Right cardiac atrium (tissue), 5 donors: Measurements from ENCODE around the gene ATG7. TPM values are rescaled to one million over a fixed set of nuclear protein-coding genes. Genes with fewer than 3 reads are reported as not detected.

ENCODE experiments used
- ATAC-seq, 2 donors: fragments of 200-7000 bp; cut with Tn5 transposase; one replicate each; pipeline versions ENCODE4 v1.8.0 to v1.9.1; 2020; ENCODE audit warnings: moderate library complexity in 2 of 2, mild to moderate bottlenecking in 1 of 2
- DNase-seq, 3 donors: peaks; one replicate each; pipeline ENCODE4 v3.0.0-alpha.2; 2020
- H3K27ac ChIP-seq: one replicate; pipeline ENCODE4 v1.5.1; 2013; ENCODE audit warnings: mild to moderate bottlenecking, low read length, control low read depth, moderate library complexity
- H3K27me3 ChIP-seq: one replicate; pipeline ENCODE4 v1.6.1; 2013; ENCODE audit not compliant: control insufficient read depth, insufficient read depth
- H3K4me1 ChIP-seq: one replicate; pipeline ENCODE4 v1.6.1; 2013; ENCODE audit warnings: low read length; ENCODE audit not compliant: control insufficient read depth, insufficient read depth
- H3K4me3 ChIP-seq: one replicate; pipeline ENCODE4 v1.5.1; 2013; ENCODE audit warnings: low read length, control low read depth
- H3K9me3 ChIP-seq: one replicate; pipeline ENCODE4 v1.6.1; 2013; ENCODE audit warnings: low read length; ENCODE audit not compliant: control insufficient read depth
- WGBS: extraction: QIAGEN DNeasy Blood & Tissue Kit; methylation state at CpG from one replicate; pipeline ENCODE4 v1.1.7; 2013; 5-methylcytosine and 5-hydroxymethylcytosine counted together
- intact Hi-C, 4 donors: fragments of 100-400 bp; cut with DNase I; formaldehyde crosslinking; loops; one replicate each; pipeline versions ENCODE4 v1.11.0 to v1.14.0; 2022 to 2023
- polyA plus RNA-seq: library from polyadenylated mRNA; stranded (reverse); fragments of 200-250 nt; gene quantifications from one replicate; pipeline ENCODE4 v1.2.3, GENCODE V29; 2013
- total RNA-seq, 4 donors: library from RNA; stranded (reverse); fragmentation: NEBNext Ultra II Directional; extraction: Animal tissue kit (Norgen Biotek cat#: 25700); gene quantifications; one replicate each; pipeline ENCODE4 v1.2.1, GENCODE V29; 2021
- donor health status: healthy with polysubstance abuse.
- donor health status: DM: no; HTN: yes; CAD: no.
- donor health status: DM: no; HTN: no; CAD: no.
- donor health status: DM: no; HTN: yes; CAD: no; lungs with severe emphysema.
- donor health status: DM: yes; HTN: yes; CAD: no.

The ATG7 gene
- total and polyA plus RNA-seq, 5 donors = 5.9 to 22.3 (median 19.6) TPM

- H3K4me1 ChIP-seq = peaks cover 43% of the 10 kb centered on the region
- H3K27me3 ChIP-seq = no peaks in the 10 kb centered on the region
- ATAC-seq = no peak
- intact Hi-C loops = loop anchor here in 2 of 4 donors (5.0 kb wide), 1 partner anchor 78 kb away; the partner anchor contains the start of gene VGLL4 (in 2 of the 2)
- 82% methylated on average over 19 of the region's 19 CpGs for WGBS
- no peaks in the 10 kb centered on the region for H3K9me3 ChIP-seq
- peak in 1 of 3 donors; percentile 59 for DNase-seq
- no peak overlapping the region for H3K27ac ChIP-seq
- H3K4me3 ChIP-seq = no peak overlapping the region
Observed at GRCh38 chr3:11564577-11565001, 292.4 kb downstream of the ATG7 start.

GRCh38 chr3:11565072-11565471, 292.9 kb downstream of the ATG7 start:
- peak; percentile 75 to 92 (median 88) for DNase-seq
- Histone ChIP-seq H3K27ac (no peak overlapping the region), H3K4me3 (no peak overlapping the region), H3K27me3 (no peaks in the 10 kb centered on the region), H3K4me1 (peaks cover 40% of the 10 kb centered on the region), H3K9me3 (no peaks in the 10 kb centered on the region)
- 53% methylated on average over 16 of the region's 16 CpGs for WGBS
- intact Hi-C loops = no loop called here
- ATAC-seq = peak; percentile 25 to 75

GRCh38 chr3:11565492-11565891, 293.3 kb downstream of the ATG7 start:
- Histone ChIP-seq H3K27ac (no peak overlapping the region), H3K4me3 (no peak overlapping the region), H3K27me3 (no peaks in the 10 kb centered on the region), H3K9me3 (no peaks in the 10 kb centered on the region), H3K4me1 (peaks cover 41% of the 10 kb centered on the region)
- intact Hi-C loops = no loop called here
- DNase-seq = no peak
- no peak for ATAC-seq
- WGBS = 81% methylated on average over 12 of the region's 12 CpGs

- Histone ChIP-seq H3K9me3 (no peaks in the 10 kb centered on the region), H3K4me3 (no peak overlapping the region), H3K27me3 (no peaks in the 10 kb centered on the region), H3K27ac (no peak overlapping the region), H3K4me1 (peaks cover 40% of the 10 kb centered on the region)
- DNase-seq = no peak
- no peak for ATAC-seq
- intact Hi-C loops = no loop called here
- 95% methylated on average over 9 of the region's 9 CpGs for WGBS
Observed at GRCh38 chr3:11565932-11566331, 293.7 kb downstream of the ATG7 start.

GRCh38 chr3:11566478-11566877, 294.3 kb downstream of the ATG7 start:
- Histone ChIP-seq H3K4me1 (peaks cover 40% of the 10 kb centered on the region), H3K27me3 (no peaks in the 10 kb centered on the region), H3K9me3 (no peaks in the 10 kb centered on the region), H3K4me3 (no peak overlapping the region), H3K27ac (no peak overlapping the region)
- peak in 1 of 3 donors; percentile 33 for DNase-seq
- ATAC-seq = no peak
- intact Hi-C loops = no loop called here
- 95% methylated on average over 20 of the region's 20 CpGs for WGBS

- intact Hi-C loops = no loop called here
- no peak overlapping the region for H3K4me3 ChIP-seq
- H3K4me1 ChIP-seq = peaks cover 40% of the 10 kb centered on the region
- DNase-seq = peak in 1 of 3 donors; percentile 55
- 89% methylated on average over 17 of the region's 17 CpGs for WGBS
- no peaks in the 10 kb centered on the region for H3K27me3 ChIP-seq
- no peak overlapping the region for H3K27ac ChIP-seq
- no peak for ATAC-seq
- H3K9me3 ChIP-seq = no peaks in the 10 kb centered on the region
Observed at GRCh38 chr3:11566916-11567315, 294.7 kb downstream of the ATG7 start.

GRCh38 chr3:11567516-11568467, 295.6 kb downstream of the ATG7 start:
- no peaks in the 10 kb centered on the region for H3K27me3 ChIP-seq
- DNase-seq (peak in 2 of 3 donors; percentile 53 to 58), ATAC-seq (peak; percentile 1 to 25)
- peaks cover 34% of the 10 kb centered on the region for H3K4me1 ChIP-seq
- H3K9me3 ChIP-seq = no peaks in the 10 kb centered on the region
- peak overlapping the region; percentile 70 for H3K27ac ChIP-seq
- no peak overlapping the region for H3K4me3 ChIP-seq
- intact Hi-C loops = no loop called here
- 79% methylated on average over 27 of the region's 27 CpGs for WGBS

- no peak overlapping the region for H3K4me3 ChIP-seq
- H3K9me3 ChIP-seq = no peaks in the 10 kb centered on the region
- ATAC-seq = peak; percentile 61 to 78
- intact Hi-C loops = no loop called here
- 31% methylated on average over 29 of the region's 29 CpGs for WGBS
- peak overlapping the region; percentile 70 for H3K27ac ChIP-seq
- H3K4me1 ChIP-seq = peaks cover 34% of the 10 kb centered on the region
- peak; percentile 85 to 87 (median 85) for DNase-seq
- no peaks in the 10 kb centered on the region for H3K27me3 ChIP-seq
Observed at GRCh38 chr3:11568503-11569155, 296.4 kb downstream of the ATG7 start.

- peaks cover 34% of the 10 kb centered on the region for H3K4me1 ChIP-seq
- ATAC-seq = no peak
- H3K27ac ChIP-seq = peak overlapping the region; percentile 70
- no peaks in the 10 kb centered on the region for H3K27me3 ChIP-seq
- 81% methylated on average over 13 of the region's 13 CpGs for WGBS
- H3K4me3 ChIP-seq = no peak overlapping the region
- intact Hi-C loops = no loop called here
- no peak for DNase-seq
- H3K9me3 ChIP-seq = no peaks in the 10 kb centered on the region
Observed at GRCh38 chr3:11569156-11569741, 297.1 kb downstream of the ATG7 start.

- H3K9me3 ChIP-seq = no peaks in the 10 kb centered on the region
Observed at GRCh38 chr3:11570251-11570650, 298.1 kb downstream of the ATG7 start.

More at GRCh38 chr3:11570251-11570650, 298.1 kb downstream of the ATG7 start:
- intact Hi-C loops = loop anchor here in 1 of 4 donors (10.0 kb wide), 1 partner anchor 75 kb away; the partner anchor contains the start of gene VGLL4
- Histone ChIP-seq H3K4me3 (no peak overlapping the region), H3K27ac (no peak overlapping the region), H3K4me1 (peaks cover 32% of the 10 kb centered on the region), H3K27me3 (no peaks in the 10 kb centered on the region)
- WGBS = 50% methylated on average over 13 of the region's 13 CpGs
- ATAC-seq = peak in 1 of 2 donors; percentile 2
- DNase-seq = peak in 1 of 3 donors; percentile 69
